IMR-90 (cell line): ENCODE data around the gene TMEM259. TPM values are rescaled to one million over a fixed set of nuclear protein-coding genes. Genes with fewer than 3 reads are reported as not detected.

ENCODE experiments used
- ATAC-seq: fragments of 200-7000 bp; cut with Tn5 transposase; 2 replicates; pipeline ENCODE4 v1.9.1; 2020; ENCODE audit warnings: low read depth, mild to moderate bottlenecking, moderate library complexity
- BruUV-seq: library from RNA; stranded (reverse); fragments of 400-500 nt; replicated peaks from 2 replicates; lab custom pipeline; 2021; lab: Mats Ljungman, UMichigan
- CTCF ChIA-PET: fragments of 300-600 bp; formaldehyde crosslinking; extraction: SDS; loops from one replicate; lab custom pipeline; 2021; ENCODE audit warnings: antibody characterized with exemption; lab: Yijun Ruan, JAX
- POLR2A ChIA-PET: fragments of 300-600 bp; sonication (Branson Sonifier 250); formaldehyde crosslinking; loops from one replicate; lab custom pipeline; 2022; ENCODE audit warnings: antibody characterized with exemption; ENCODE audit not compliant: unreplicated experiment; lab: Charles Lee
- DNase-seq: peaks from one replicate; pipeline ENCODE4 v3.0.0; 2013
- H2AFZ ChIP-seq: replicated peaks from 2 replicates; pipeline ENCODE3; 2013; ENCODE audit warnings: low read length, mild to moderate bottlenecking; ENCODE audit not compliant: poor library complexity
- H2AK5ac ChIP-seq: 2 replicates; pipeline ENCODE4 v1.6.1; 2013; ENCODE audit warnings: low read depth, low read length, inconsistent platforms
- H2AK9ac ChIP-seq: replicated peaks from 2 replicates; pipeline ENCODE3; 2013; ENCODE audit warnings: mild to moderate bottlenecking, low read depth, low read length, moderate library complexity; ENCODE audit not compliant: poor library complexity
- H2BK120ac ChIP-seq: 2 replicates; pipeline ENCODE4 v1.6.1; 2013; ENCODE audit warnings: low read depth, low read length, inconsistent platforms
- H2BK15ac ChIP-seq: 3 replicates; pipeline ENCODE4 v1.6.1; 2013; ENCODE audit warnings: low read depth, low read length, inconsistent platforms
- H2BK20ac ChIP-seq: 2 replicates; pipeline ENCODE4 v1.6.1; 2013; ENCODE audit warnings: low read depth, mild to moderate bottlenecking, inconsistent platforms, low read length, moderate library complexity
- H2BK5ac ChIP-seq: 2 replicates; pipeline ENCODE4 v1.6.1; 2013; ENCODE audit warnings: mild to moderate bottlenecking, low read depth, low read length, inconsistent platforms; ENCODE audit not compliant: poor library complexity, severe bottlenecking
- H3K14ac ChIP-seq: replicated peaks from 2 replicates; pipeline ENCODE4 v1.6.1; 2013; ENCODE audit warnings: low read depth, low read length, inconsistent platforms
- H3K18ac ChIP-seq: 2 replicates; pipeline ENCODE4 v1.6.1; 2013; ENCODE audit warnings: low read depth, low read length, control low read depth
- H3K23ac ChIP-seq: 2 replicates; pipeline ENCODE4 v1.6.1; 2013; ENCODE audit warnings: low read depth, low read length, inconsistent platforms
- H3K27ac ChIP-seq: 2 replicates; pipeline ENCODE4 v1.5.1; 2013; ENCODE audit warnings: mild to moderate bottlenecking, control low read depth, low read length; ENCODE audit not compliant: insufficient read depth
- H3K27me3 ChIP-seq: 2 replicates; pipeline ENCODE4 v1.6.1; 2013; ENCODE audit warnings: low read length; ENCODE audit not compliant: control insufficient read depth, insufficient read depth
- H3K36me3 ChIP-seq: 2 replicates; pipeline ENCODE4 v1.6.1; 2013; ENCODE audit warnings: low read length, mixed read lengths; ENCODE audit not compliant: control insufficient read depth, insufficient read depth
- H3K4ac ChIP-seq: 2 replicates; pipeline ENCODE4 v1.6.1; 2013; ENCODE audit warnings: low read depth, low read length, inconsistent platforms
- H3K4me1 ChIP-seq: 2 replicates; pipeline ENCODE4 v1.6.1; 2013; ENCODE audit warnings: low read length, mixed read lengths; ENCODE audit not compliant: control insufficient read depth, insufficient read depth
- H3K4me2 ChIP-seq: 2 replicates; pipeline ENCODE4 v1.6.1; 2013; ENCODE audit warnings: low read depth, mild to moderate bottlenecking, control low read depth, low read length, moderate library complexity
- H3K4me3 ChIP-seq: 2 replicates; pipeline ENCODE4 v1.5.1; 2013; ENCODE audit warnings: low read depth, mild to moderate bottlenecking, control low read depth, low read length, moderate library complexity; ENCODE audit not compliant: insufficient read depth
- H3K56ac ChIP-seq: 2 replicates; pipeline ENCODE4 v1.6.1; 2013; ENCODE audit warnings: low read length, inconsistent platforms; ENCODE audit not compliant: insufficient read depth; ENCODE audit errors: extremely low read depth
- H3K79me1 ChIP-seq, 2 experiments: 2 replicates each; pipeline ENCODE4 v1.6.1; 2013; ENCODE audit warnings: low read length in 2 of 2, inconsistent platforms in 1 of 2, low read depth in 1 of 2
- H3K9ac ChIP-seq: 2 replicates; pipeline ENCODE4 v1.6.1; 2013; ENCODE audit warnings: low read depth, low read length, control low read depth
- H3K9me1 ChIP-seq: 2 replicates; pipeline ENCODE4 v1.6.1; 2013; ENCODE audit warnings: low read length, inconsistent platforms; ENCODE audit not compliant: insufficient read depth
- H3K9me3 ChIP-seq: 2 replicates; pipeline ENCODE4 v1.6.1; 2013; ENCODE audit warnings: low read length; ENCODE audit not compliant: control insufficient read depth, insufficient read depth
- H4K20me1 ChIP-seq: 2 replicates; pipeline ENCODE4 v1.6.1; 2013; ENCODE audit warnings: low read length, inconsistent platforms; ENCODE audit not compliant: insufficient read depth
- H4K5ac ChIP-seq: 2 replicates; pipeline ENCODE4 v1.6.1; 2013; ENCODE audit warnings: mild to moderate bottlenecking, low read depth, low read length, control low read depth
- H4K8ac ChIP-seq, 2 experiments: 2 replicates each; pipeline ENCODE4 v1.6.1; 2013; ENCODE audit warnings: low read depth in 2 of 2, low read length in 2 of 2, control low read depth in 1 of 2, inconsistent platforms in 1 of 2
- H4K91ac ChIP-seq: 2 replicates; pipeline ENCODE4 v1.6.1; 2013; ENCODE audit warnings: low read depth, low read length, inconsistent platforms; ENCODE audit not compliant: insufficient read depth
- CHD1 ChIP-seq: IDR thresholded peaks from 2 replicates; pipeline ENCODE4 v1.6.1; 2012; ENCODE audit warnings: low read depth, low read length, improper control_type of control experiment
- FOS ChIP-seq: fragments of 150-350 bp; IDR thresholded peaks from 2 replicates; pipeline ENCODE4 v1.6.1; 2016; ENCODE audit warnings: low read depth, low read length
- MAFK ChIP-seq: IDR thresholded peaks from 2 replicates; pipeline ENCODE4 v1.6.1; 2012; ENCODE audit warnings: low read depth, low read length, improper control_type of control experiment
- MXI1 ChIP-seq: IDR thresholded peaks from 2 replicates; pipeline ENCODE4 v1.6.1; 2012; ENCODE audit warnings: low read depth, mild to moderate bottlenecking, low read length, moderate library complexity, borderline replicate concordance
- RFX5 ChIP-seq: IDR thresholded peaks from 2 replicates; pipeline ENCODE4 v1.8.0; 2012; ENCODE audit warnings: low read depth, mild to moderate bottlenecking, low read length, moderate library complexity
- WGBS, 2 experiments: methylation state at CpG; one replicate each; pipeline versions ENCODE4 v1.1.5 to v1.1.7; 2013; ENCODE audit warnings: missing lambda C conversion rate in 2 of 2; ENCODE audit not compliant: insufficient read length in 1 of 2; ENCODE audit errors: extremely low coverage in 2 of 2; 5-methylcytosine and 5-hydroxymethylcytosine counted together
- dilution Hi-C: fragments of 300-500 bp; cut with HindIII; formaldehyde crosslinking; loops from one replicate; pipeline ENCODE4 v1.14.3; 2018; ENCODE audit warnings: low sequenced_read_pairs; ENCODE audit not compliant: unreplicated experiment
- in situ Hi-C: fragments of 300-500 bp; cut with MboI; formaldehyde crosslinking; loops from 3 replicates; pipeline ENCODE4 v1.14.3; 2019; ENCODE audit warnings: low sequenced_read_pairs, inconsistent platforms, mixed read lengths
- intact Hi-C: fragments of 100-400 bp; cut with micrococcal nuclease; formaldehyde crosslinking; loops from 2 replicates; pipeline ENCODE4 v1.10.0; 2022
- polyA plus RNA-seq, 3 experiments: library from polyadenylated mRNA; depleted of rRNA; stranded (reverse); fragments of >200 nt; gene quantifications; 2 replicates each; pipeline ENCODE4 v1.2.3, GENCODE V29; 2012; ENCODE audit warnings: low replicate concordance in 1 of 3
- total RNA-seq: library from RNA; depleted of rRNA; stranded (reverse); fragments of >200 nt; gene quantifications from 2 replicates; pipeline ENCODE4 v1.2.3, GENCODE V29; 2012

Gene TMEM259
- total and polyA plus RNA-seq, 2 of the 4 experiments (the other 2 are of a cell fraction), result 22.6 to 153 TPM

GRCh38 chr19:1042689-1043511 is 22.0 kb upstream of the TMEM259 start:
- Histone ChIP-seq H4K8ac (no peak overlapping the region), H3K9ac (no peak overlapping the region), H3K4ac (no peak overlapping the region), H3K23ac (no peak overlapping the region), H2BK20ac (no peak overlapping the region), H2AFZ (no peak overlapping the region), H3K27me3 (no peaks in the 10 kb centered on the region), H3K4me3 (no peak overlapping the region), H3K18ac (no peak overlapping the region), H3K36me3 (peaks cover 13% of the 10 kb centered on the region), H4K20me1 (peaks cover 19% of the 10 kb centered on the region), H3K9me1 (no peaks in the 10 kb centered on the region), H2BK5ac (no peak overlapping the region), H3K56ac (no peak overlapping the region), H3K9me3 (no peaks in the 10 kb centered on the region), H2AK9ac (no peak overlapping the region), H2AK5ac (no peak overlapping the region), H2BK120ac (no peak overlapping the region), H3K14ac (no peak overlapping the region), H4K5ac (no peak overlapping the region), H3K4me2 (no peak overlapping the region), H2BK15ac (no peak overlapping the region), H3K27ac (no peak overlapping the region), H3K4me1 (peaks cover 7% of the 10 kb centered on the region; the same call in 1 of the 2 replicates), H4K91ac (no peak overlapping the region), H3K79me1 (peaks cover 0 to 6% of the 10 kb centered on the region in 2 experiments; a peak in 2 of 4 replicates)
- POLR2A ChIA-PET, result interaction anchor here (0.6 kb wide), 1 partner anchor 51 kb away, joined by 5 read pairs; no protein-coding TSS in a partner anchor
- CTCF ChIA-PET, result no interaction called here
- in situ Hi-C loops, result no loop called here
- intact Hi-C loops, result no loop called here
- ATAC-seq (no peak), DNase-seq (no peak)
- no TSS peak for BruUV-seq
- TF ChIP-seq MAFK (no peak), CHD1 (no peak), MXI1 (no peak), RFX5 (no peak), FOS (no peak)
- WGBS, 2 experiments, result 20% methylated on average over 1 of the region's 23 CpGs; no CpG with 5 or more reads in 1 of the 2 experiments
- dilution Hi-C loops, result no loop called here
